H1 (cell line): ENCODE data around the gene GOLGA6L22. TPM values are rescaled to one million over a fixed set of nuclear protein-coding genes. Genes with fewer than 3 reads are reported as not detected.
"Not testable (repeated sequence)": the region's sequence is repeated elsewhere in the genome, so short reads cannot be mapped to it uniquely, and the experiment has no call there.

Source experiments
- CTCF ChIA-PET: fragments of 300-600 bp; sonication (Branson Sonifier 250); formaldehyde crosslinking; loops from one replicate; lab custom pipeline; 2021; ENCODE audit not compliant: partially characterized antibody; lab: Charles Lee
- POLR2A ChIA-PET: fragments of 300-600 bp; sonication (Branson Sonifier 250); formaldehyde crosslinking; loops from one replicate; lab custom pipeline; 2021; ENCODE audit warnings: inconsistent platforms; ENCODE audit not compliant: partially characterized antibody; lab: Charles Lee
- DNase-seq, 2 experiments: peaks; one replicate each; pipeline versions ENCODE4 v3.0.0 to v3.0.0-alpha.2; 2010 to 2022; ENCODE audit warnings: low spot score in 2 of 2, low read depth in 1 of 2, mixed read lengths in 1 of 2
- FAIRE-seq: peaks from 2 replicates; lab custom pipeline; 2011; peaks lifted over from hg19 to GRCh38; lab: Jason Lieb, UNC
- H2AFZ ChIP-seq: 2 replicates; pipeline ENCODE4 v1.8.1; 2012; ENCODE audit warnings: low read length, inconsistent platforms
- H2AK5ac ChIP-seq: 2 replicates; pipeline ENCODE4 v1.6.1; 2013; ENCODE audit warnings: low read depth, low read length
- H2BK120ac ChIP-seq: replicated peaks from 2 replicates; pipeline ENCODE3; 2013; ENCODE audit warnings: low read depth, low read length, inconsistent platforms
- H2BK12ac ChIP-seq: 2 replicates; pipeline ENCODE4 v1.6.1; 2013; ENCODE audit warnings: low read depth, low read length
- H2BK15ac ChIP-seq: 2 replicates; pipeline ENCODE4 v1.6.1; 2013; ENCODE audit warnings: low read length
- H2BK20ac ChIP-seq: 2 replicates; pipeline ENCODE4 v1.6.1; 2013; ENCODE audit warnings: low read length
- H2BK5ac ChIP-seq: 2 replicates; pipeline ENCODE4 v1.6.1; 2013; ENCODE audit warnings: low read depth, low read length
- H3K14ac ChIP-seq: 2 replicates; pipeline ENCODE4 v1.6.1; 2013; ENCODE audit warnings: inconsistent platforms; ENCODE audit not compliant: insufficient read length
- H3K18ac ChIP-seq: 2 replicates; pipeline ENCODE4 v1.6.1; 2013; ENCODE audit warnings: low read length; ENCODE audit errors: extremely low read depth
- H3K23ac ChIP-seq: 2 replicates; pipeline ENCODE4 v1.6.1; 2013; ENCODE audit warnings: inconsistent platforms; ENCODE audit not compliant: insufficient read length
- H3K23me2 ChIP-seq: 2 replicates; pipeline ENCODE4 v1.6.1; 2013; ENCODE audit warnings: low read depth, low read length
- H3K27ac ChIP-seq: 2 replicates; pipeline ENCODE4 v1.6.1; 2011; ENCODE audit warnings: low read depth, low read length, inconsistent platforms
- H3K27me3 ChIP-seq, 4 experiments: replicated peaks in 1 of 4; 1 replicate in 1 of 4; 2 replicates in 3 of 4; pipeline versions ENCODE4 v1.6.1 to v1.8.1; 2011 to 2013; ENCODE audit warnings: low read length in 3 of 4, mild to moderate bottlenecking in 3 of 4, inconsistent platforms in 2 of 4, mixed read lengths in 2 of 4, moderate library complexity in 1 of 4; ENCODE audit not compliant: control insufficient read depth in 3 of 4, insufficient read depth in 3 of 4; ENCODE audit errors: extremely low read depth in 1 of 4
- H3K36me3 ChIP-seq, 4 experiments: 2 replicates each; pipeline versions ENCODE4 v1.6.1 to v1.8.1; 2011 to 2013; ENCODE audit warnings: mild to moderate bottlenecking in 4 of 4, low read length in 3 of 4, moderate library complexity in 2 of 4, control low read depth in 1 of 4, inconsistent platforms in 1 of 4; ENCODE audit not compliant: insufficient read depth in 4 of 4, control insufficient read depth in 2 of 4
- H3K4ac ChIP-seq: replicated peaks from 2 replicates; pipeline ENCODE3; 2013; ENCODE audit warnings: low read length, low read depth, mixed read lengths, inconsistent platforms; ENCODE audit not compliant: insufficient read length
- H3K4me1 ChIP-seq, 4 experiments: replicated peaks in 1 of 4; 1 replicate in 1 of 4; 2 replicates in 3 of 4; pipeline versions ENCODE4 v1.6.1 to v1.8.1; 2011 to 2013; ENCODE audit warnings: low read length in 3 of 4, inconsistent platforms in 2 of 4, mixed read lengths in 1 of 4; ENCODE audit not compliant: insufficient read depth in 4 of 4, control insufficient read depth in 3 of 4
- H3K4me2 ChIP-seq, 2 experiments: 2 replicates each; pipeline versions ENCODE4 v1.6.1 to v1.8.1; 2011 to 2013; ENCODE audit warnings: low read depth in 2 of 2, low read length in 2 of 2, control low read depth in 1 of 2, inconsistent platforms in 1 of 2, mild to moderate bottlenecking in 1 of 2; ENCODE audit not compliant: insufficient read depth in 1 of 2
- H3K4me3 ChIP-seq, 4 experiments: fragments of 200-600, 300-600 bp in 1 of 4; sonication (generic), shearing (Covaris generic), sonication (Bioruptor Twin) in 1 of 4; 2 replicates each; pipeline versions ENCODE4 v1.5.1 to v1.8.1; 2011 to 2016; ENCODE audit warnings: low read length in 4 of 4, low read depth in 3 of 4, control low read depth in 2 of 4, inconsistent platforms in 2 of 4, mild to moderate bottlenecking in 2 of 4, mixed read lengths in 1 of 4, moderate library complexity in 1 of 4; ENCODE audit not compliant: insufficient read depth in 2 of 4; ENCODE audit errors: extremely low read depth in 1 of 4
- H3K56ac ChIP-seq: replicated peaks from 2 replicates; pipeline ENCODE3; 2013; ENCODE audit warnings: low read depth, mild to moderate bottlenecking, mixed read lengths, low read length, inconsistent platforms; ENCODE audit not compliant: insufficient read length
- H3K79me1 ChIP-seq: 2 replicates; pipeline ENCODE4 v1.6.1; 2013; ENCODE audit warnings: low read depth, low read length, control low read depth
- H3K79me2 ChIP-seq, 2 experiments: 2 replicates each; pipeline versions ENCODE4 v1.6.1 to v1.8.1; 2012 to 2013; ENCODE audit warnings: low read length in 2 of 2, mild to moderate bottlenecking in 2 of 2, inconsistent platforms in 1 of 2; ENCODE audit not compliant: insufficient read depth in 2 of 2, control insufficient read depth in 1 of 2
- H3K9ac ChIP-seq, 4 experiments: replicated peaks in 1 of 4; 1 replicate in 1 of 4; 2 replicates in 3 of 4; pipeline versions ENCODE4 v1.6.1 to v1.8.1; 2011 to 2013; ENCODE audit warnings: low read depth in 3 of 4, low read length in 3 of 4, control low read depth in 2 of 4, mild to moderate bottlenecking in 2 of 4, moderate library complexity in 2 of 4, inconsistent platforms in 1 of 4; ENCODE audit errors: extremely low read depth in 1 of 4
- H3K9me3 ChIP-seq, 2 experiments: 2 replicates each; pipeline versions ENCODE4 v1.6.1 to v1.8.1; 2012 to 2013; ENCODE audit warnings: mild to moderate bottlenecking in 2 of 2, moderate library complexity in 2 of 2, control low read depth in 1 of 2, inconsistent platforms in 1 of 2, low read depth in 1 of 2, low read length in 1 of 2, mixed read lengths in 1 of 2; ENCODE audit not compliant: insufficient read depth in 2 of 2
- H4K20me1 ChIP-seq, 2 experiments: replicated peaks in 1 of 2; 2 replicates each; pipeline versions ENCODE3 to v1.8.1; 2011 to 2013; ENCODE audit warnings: inconsistent platforms in 2 of 2, low read length in 2 of 2, mild to moderate bottlenecking in 1 of 2; ENCODE audit not compliant: insufficient read depth in 2 of 2, control insufficient read depth in 1 of 2
- H4K5ac ChIP-seq: 2 replicates; pipeline ENCODE4 v1.6.1; 2013; ENCODE audit warnings: low read length, low read depth, mixed read lengths, inconsistent platforms; ENCODE audit not compliant: insufficient read length
- H4K8ac ChIP-seq: 2 replicates; pipeline ENCODE4 v1.8.0; 2013; ENCODE audit warnings: mild to moderate bottlenecking, moderate library complexity, low read length, inconsistent platforms; ENCODE audit not compliant: insufficient read depth; ENCODE audit errors: extremely low read depth
- H4K91ac ChIP-seq: replicated peaks from 2 replicates; pipeline ENCODE3; 2013; ENCODE audit warnings: low read length, mixed read lengths, inconsistent platforms; ENCODE audit not compliant: insufficient read length
- WGBS, 2 experiments: shearing (Covaris generic) in 1 of 2; methylation state at CpG; one replicate each; pipeline versions ENCODE4 v1.1.6 to v1.1.7; 2013 to 2015; ENCODE audit warnings: low lambda C conversion rate in 2 of 2, mixed read lengths in 2 of 2, inconsistent platforms in 1 of 2, low coverage in 1 of 2, missing lambda C conversion rate in 1 of 2; ENCODE audit not compliant: insufficient replicate concordance in 2 of 2, insufficient coverage in 1 of 2, insufficient read length in 1 of 2; ENCODE audit errors: extremely low coverage in 1 of 2, missing lambda C conversion rate in 1 of 2; 5-methylcytosine and 5-hydroxymethylcytosine counted together
- polyA plus RNA-seq, 7 experiments: library from polyadenylated mRNA; depleted of rRNA in 3 of 7; stranded (reverse) in 5 of 7; unstranded in 2 of 7; fragments of >200 nt in 5 of 7; fragments of 200-250 nt in 2 of 7; gene quantifications; 1 replicate in 5 of 7; 2 replicates in 1 of 7; 4 replicates in 1 of 7; pipeline versions ENCODE4 v1.2.1 to v1.2.3, GENCODE V29; 2011 to 2013; ENCODE audit warnings: missing spikeins in 2 of 7, mixed read lengths in 2 of 7
- total RNA-seq: library from RNA; stranded (reverse); fragmentation: NEBNext Ultra II Directional; extraction: Animal tissue kit (Norgen Biotek cat#: 25700); gene quantifications from 2 replicates; pipeline ENCODE4 v1.2.1, GENCODE V29; 2021

Gene GOLGA6L22
- total and polyA plus RNA-seq, 2 of the 8 experiments (the other 6 are each of a cell fraction or from before 2014, with no cell fraction given) = not detected

DNA sequence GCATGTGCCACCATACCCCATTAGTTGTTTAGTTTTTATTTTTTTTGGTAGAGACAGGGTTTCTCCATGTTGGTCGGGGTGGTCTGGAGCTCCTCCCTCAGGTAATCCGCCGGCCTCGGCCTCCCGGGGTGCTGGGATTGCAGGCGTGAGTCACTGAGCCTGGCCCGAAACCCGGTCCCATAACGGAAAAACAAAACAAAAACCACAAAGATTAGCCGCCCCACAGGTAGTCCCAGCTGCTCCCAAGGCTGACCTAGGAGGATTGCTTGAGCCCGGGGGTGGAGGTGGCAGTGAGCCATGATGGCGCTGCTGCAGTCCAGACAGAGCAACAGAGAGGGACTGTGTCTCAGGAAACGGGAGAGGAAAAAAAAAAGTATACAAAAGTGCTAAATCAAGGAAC, 38.4 kb upstream of the GOLGA6L22 start:
- not testable (repeated sequence) for FAIRE-seq

GRCh38 chr15:22429426-22429825, 29.3 kb upstream of the GOLGA6L22 start:
- H2BK120ac ChIP-seq, H2BK12ac ChIP-seq, H2AK5ac ChIP-seq, H3K23me2 ChIP-seq, H4K91ac ChIP-seq, H3K9me3 ChIP-seq, H3K4me2 ChIP-seq, POLR2A ChIA-PET, H2BK5ac ChIP-seq, CTCF ChIA-PET, H3K36me3 ChIP-seq, H3K4ac ChIP-seq, DNase-seq, H3K4me3 ChIP-seq, H4K5ac ChIP-seq, H3K14ac ChIP-seq, H3K23ac ChIP-seq, H2BK15ac ChIP-seq, H4K8ac ChIP-seq, FAIRE-seq, H3K9ac ChIP-seq, H3K27me3 ChIP-seq, H4K20me1 ChIP-seq, H3K18ac ChIP-seq, H3K56ac ChIP-seq, H2AFZ ChIP-seq, H3K27ac ChIP-seq, H3K79me1 ChIP-seq, H3K4me1 ChIP-seq, H3K79me2 ChIP-seq, H2BK20ac ChIP-seq: not testable (repeated sequence)
- 65% methylated on average over 4 of the region's 11 CpGs; no CpG with 5 or more reads in 1 of the 2 experiments for WGBS, 2 experiments

More for the DNA sequence above, 38.4 kb upstream of the GOLGA6L22 start:
- H3K14ac ChIP-seq, H4K8ac ChIP-seq, H2AK5ac ChIP-seq, H2AFZ ChIP-seq, H3K4me3 ChIP-seq, H3K79me2 ChIP-seq, CTCF ChIA-PET, H2BK5ac ChIP-seq, H3K4ac ChIP-seq, H3K18ac ChIP-seq, POLR2A ChIA-PET, H3K23me2 ChIP-seq, H3K79me1 ChIP-seq, H4K20me1 ChIP-seq, H2BK12ac ChIP-seq, H3K4me1 ChIP-seq, H2BK20ac ChIP-seq, H3K9me3 ChIP-seq, H3K4me2 ChIP-seq, H4K5ac ChIP-seq, H4K91ac ChIP-seq, DNase-seq, H3K36me3 ChIP-seq, H3K56ac ChIP-seq, H3K23ac ChIP-seq, H3K27me3 ChIP-seq, H3K27ac ChIP-seq, H2BK15ac ChIP-seq, H3K9ac ChIP-seq, H2BK120ac ChIP-seq: not testable (repeated sequence)
- 71% methylated on average over 10 of the region's 13 CpGs; no CpG with 5 or more reads in 1 of the 2 experiments for WGBS, 2 experiments
